HEK293 (cell line): ENCODE results near the gene SLC35A2.

Source experiments
- BCL11A ChIP-seq: fragments of 450-650 bp; formaldehyde crosslinking; IDR thresholded peaks from 2 replicates; pipeline ENCODE4 v1.5.1; 2016; ENCODE audit warnings: low read depth, missing biosample characterization, missing genetic modification characterization
- BCL6B ChIP-seq: fragments of 450-650 bp; formaldehyde crosslinking; IDR thresholded peaks from 2 replicates; pipeline ENCODE4 v1.5.1; 2017; ENCODE audit warnings: missing biosample characterization, missing genetic modification characterization
- FEZF1 ChIP-seq: fragments of 450-650 bp; formaldehyde crosslinking; IDR thresholded peaks from 2 replicates; pipeline ENCODE4 v1.5.1; 2016; ENCODE audit warnings: missing biosample characterization, missing genetic modification characterization
- GLIS1 ChIP-seq: fragments of 450-650 bp; formaldehyde crosslinking; IDR thresholded peaks from 2 replicates; pipeline ENCODE4 v1.5.1; 2016; ENCODE audit warnings: missing biosample characterization, missing genetic modification characterization
- GLIS2 ChIP-seq: fragments of 450-650 bp; formaldehyde crosslinking; IDR thresholded peaks from 2 replicates; pipeline ENCODE4 v1.5.1; 2016; ENCODE audit warnings: missing biosample characterization, missing genetic modification characterization
- HOXA7 ChIP-seq: sonication (generic); formaldehyde crosslinking; IDR thresholded peaks from 2 replicates; pipeline ENCODE4 v1.8.1; 2022; ENCODE audit warnings: missing genetic modification reagents, borderline replicate concordance
- IKZF3 ChIP-seq: fragments of 450-650 bp; IDR thresholded peaks from 2 replicates; pipeline ENCODE4 v1.5.0; 2018; ENCODE audit warnings: missing biosample characterization, mild to moderate bottlenecking, missing genetic modification characterization, moderate library complexity
- KLF10 ChIP-seq: fragments of 450-650 bp; IDR thresholded peaks from 2 replicates; pipeline ENCODE4 v1.5.1; 2018; ENCODE audit warnings: missing biosample characterization, mild to moderate bottlenecking, missing genetic modification characterization
- SCRT2 ChIP-seq: fragments of 450-650 bp; formaldehyde crosslinking; IDR thresholded peaks from 2 replicates; pipeline ENCODE4 v1.5.1; 2016; ENCODE audit warnings: missing biosample characterization, missing genetic modification characterization
- SP7 ChIP-seq: fragments of 450-650 bp; formaldehyde crosslinking; IDR thresholded peaks from 2 replicates; pipeline ENCODE4 v1.5.1; 2016; ENCODE audit warnings: missing biosample characterization, missing genetic modification characterization
- TCF7L2 ChIP-seq: IDR thresholded peaks from 2 replicates; pipeline ENCODE4 v1.6.1; 2011; ENCODE audit warnings: low read depth, mild to moderate bottlenecking, inconsistent platforms, low read length, moderate library complexity, borderline replicate concordance
- ZBTB7A ChIP-seq: fragments of 450-650 bp; formaldehyde crosslinking; IDR thresholded peaks from 2 replicates; pipeline ENCODE4 v1.5.1; 2016; ENCODE audit warnings: low read depth, missing biosample characterization, missing genetic modification characterization
- ZBTB8A ChIP-seq: fragments of 450-650 bp; formaldehyde crosslinking; IDR thresholded peaks from 2 replicates; pipeline ENCODE4 v1.5.1; 2016; ENCODE audit warnings: missing biosample characterization, missing genetic modification characterization
- ZFP3 ChIP-seq: fragments of 450-650 bp; formaldehyde crosslinking; IDR thresholded peaks from 2 replicates; pipeline ENCODE4 v1.5.1; 2016; ENCODE audit warnings: low read depth, missing biosample characterization, missing genetic modification characterization
- ZNF112 ChIP-seq: fragments of 450-650 bp; formaldehyde crosslinking; IDR thresholded peaks from 2 replicates; pipeline ENCODE4 v1.5.0; 2017; ENCODE audit warnings: missing biosample characterization, missing genetic modification characterization
- ZNF114 ChIP-seq: fragments of 450-650 bp; formaldehyde crosslinking; IDR thresholded peaks from 2 replicates; pipeline ENCODE4 v1.5.0; 2017; ENCODE audit warnings: missing biosample characterization, missing genetic modification characterization
- ZNF121 ChIP-seq: fragments of 450-650 bp; formaldehyde crosslinking; IDR thresholded peaks from 2 replicates; pipeline ENCODE4 v1.5.1; 2016; ENCODE audit warnings: missing biosample characterization, missing genetic modification characterization
- ZNF140 ChIP-seq: fragments of 450-650 bp; formaldehyde crosslinking; IDR thresholded peaks from 2 replicates; pipeline ENCODE4 v1.5.1; 2016; ENCODE audit warnings: missing biosample characterization, missing genetic modification characterization
- ZNF157 ChIP-seq: fragments of 450-650 bp; formaldehyde crosslinking; IDR thresholded peaks from 2 replicates; pipeline ENCODE4 v1.5.1; 2016; ENCODE audit warnings: missing biosample characterization, missing genetic modification characterization
- ZNF23 ChIP-seq: fragments of 450-650 bp; formaldehyde crosslinking; IDR thresholded peaks from 2 replicates; pipeline ENCODE4 v1.5.1; 2016; ENCODE audit warnings: missing biosample characterization, missing genetic modification characterization, borderline replicate concordance
- ZNF239 ChIP-seq: fragments of 450-650 bp; formaldehyde crosslinking; IDR thresholded peaks from 2 replicates; pipeline ENCODE4 v1.5.1; 2016; ENCODE audit warnings: missing biosample characterization, missing genetic modification characterization
- ZNF311 ChIP-seq: fragments of 450-650 bp; formaldehyde crosslinking; IDR thresholded peaks from 2 replicates; pipeline ENCODE4 v1.5.1; 2017; ENCODE audit warnings: missing biosample characterization, missing genetic modification characterization, borderline replicate concordance
- ZNF354C ChIP-seq: fragments of 450-650 bp; formaldehyde crosslinking; IDR thresholded peaks from 2 replicates; pipeline ENCODE4 v1.5.1; 2016; ENCODE audit warnings: missing biosample characterization, missing genetic modification characterization, low read depth, borderline replicate concordance
- ZNF561 ChIP-seq: fragments of 450-650 bp; IDR thresholded peaks from 2 replicates; pipeline ENCODE4 v1.5.1; 2018; ENCODE audit warnings: missing biosample characterization, missing genetic modification characterization, borderline replicate concordance
- ZNF624 ChIP-seq: fragments of 450-650 bp; formaldehyde crosslinking; IDR thresholded peaks from 2 replicates; pipeline ENCODE4 v1.5.1; 2017; ENCODE audit warnings: missing biosample characterization, missing genetic modification characterization
- ZNF658 ChIP-seq: fragments of 450-650 bp; formaldehyde crosslinking; IDR thresholded peaks from 2 replicates; pipeline ENCODE4; 2016; ENCODE audit warnings: missing biosample characterization, missing genetic modification characterization
- ZNF660 ChIP-seq: fragments of 450-650 bp; IDR thresholded peaks from 2 replicates; pipeline ENCODE4 v1.5.1; 2018; ENCODE audit warnings: missing biosample characterization, mild to moderate bottlenecking, missing genetic modification characterization
- ZNF701 ChIP-seq: fragments of 450-650 bp; formaldehyde crosslinking; IDR thresholded peaks from 2 replicates; pipeline ENCODE4 v1.5.1; 2016; ENCODE audit warnings: missing biosample characterization, missing genetic modification characterization
- ZNF785 ChIP-seq: fragments of 450-650 bp; formaldehyde crosslinking; IDR thresholded peaks from 2 replicates; pipeline ENCODE4 v1.5.1; 2016; ENCODE audit warnings: missing biosample characterization, missing genetic modification characterization
- ZSCAN16 ChIP-seq: fragments of 450-650 bp; formaldehyde crosslinking; IDR thresholded peaks from 2 replicates; pipeline ENCODE4 v1.5.1; 2016; ENCODE audit warnings: missing biosample characterization, missing genetic modification characterization
- TF ChIP-seq, protein P1 (sequence below): fragments of 450-650 bp; formaldehyde crosslinking; IDR thresholded peaks from 2 replicates; pipeline ENCODE4 v1.5.1; 2016; ENCODE audit warnings: missing biosample characterization, missing genetic modification characterization
- TF ChIP-seq, protein P2 (sequence below): fragments of 450-650 bp; formaldehyde crosslinking; IDR thresholded peaks from 2 replicates; pipeline ENCODE4 v1.5.1; 2016; ENCODE audit warnings: missing biosample characterization, missing genetic modification characterization
- TF ChIP-seq, protein P3 (sequence below): fragments of 450-650 bp; formaldehyde crosslinking; IDR thresholded peaks from 2 replicates; pipeline ENCODE4 v1.5.1; 2016; ENCODE audit warnings: missing biosample characterization, missing genetic modification characterization, borderline replicate concordance

SLC35A2 gene

GRCh38 chrX:48897625-48898306 lies 13.7 kb downstream of the SLC35A2 start, which contains the start of the genes PQBP1 and TIMM17B (continued):
- no peak for TF ChIP-seq IKZF3 (tag by site-specific recombination)
- TF ChIP-seq GLIS2 (tag by site-specific recombination): peak; percentile 80
- no peak for TF ChIP-seq BCL11A (tag by site-specific recombination)
- no peak for TF ChIP-seq ZNF121 (tag by site-specific recombination)
- no peak for TF ChIP-seq ZNF354C (tag by site-specific recombination)
- TF ChIP-seq ZFP3 (tag by site-specific recombination): no peak
- TF ChIP-seq HOXA7: no peak
- peak; percentile 1 for TF ChIP-seq GLIS1 (tag by site-specific recombination)
- TF ChIP-seq FEZF1 (tag by site-specific recombination): peak; percentile 56; the same call in 1 of the 2 replicates
- TF ChIP-seq, protein P1, sequence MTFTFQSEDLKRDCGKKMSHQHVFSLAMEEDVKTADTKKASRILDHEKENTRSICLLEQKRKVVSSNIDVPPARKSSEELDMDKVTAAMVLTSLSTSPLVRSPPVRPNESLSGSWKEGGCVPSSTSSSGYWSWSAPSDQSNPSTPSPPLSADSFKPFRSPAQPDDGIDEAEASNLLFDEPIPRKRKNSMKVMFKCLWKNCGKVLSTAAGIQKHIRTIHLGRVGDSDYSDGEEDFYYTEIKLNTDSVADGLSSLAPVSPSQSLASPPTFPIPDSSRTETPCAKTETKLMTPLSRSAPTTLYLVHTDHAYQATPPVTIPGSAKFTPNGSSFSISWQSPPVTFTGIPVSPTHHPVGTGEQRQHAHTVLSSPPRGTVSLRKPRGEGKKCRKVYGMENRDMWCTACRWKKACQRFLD (tag by site-specific recombination): no peak
- TF ChIP-seq ZSCAN16 (tag by site-specific recombination): no peak
- TF ChIP-seq ZNF658: no peak
- TF ChIP-seq KLF10: no peak; the same call in 1 of the 2 replicates
- 0 out of 2 replicates have a peak, but pooled peaks have one; percentile 55 for TF ChIP-seq ZBTB7A (tag by site-specific recombination)
- peak; percentile 51; the same call in 1 of the 2 replicates for TF ChIP-seq ZNF140
- no peak for TF ChIP-seq BCL6B (tag by site-specific recombination)
- TF ChIP-seq, protein P2, sequence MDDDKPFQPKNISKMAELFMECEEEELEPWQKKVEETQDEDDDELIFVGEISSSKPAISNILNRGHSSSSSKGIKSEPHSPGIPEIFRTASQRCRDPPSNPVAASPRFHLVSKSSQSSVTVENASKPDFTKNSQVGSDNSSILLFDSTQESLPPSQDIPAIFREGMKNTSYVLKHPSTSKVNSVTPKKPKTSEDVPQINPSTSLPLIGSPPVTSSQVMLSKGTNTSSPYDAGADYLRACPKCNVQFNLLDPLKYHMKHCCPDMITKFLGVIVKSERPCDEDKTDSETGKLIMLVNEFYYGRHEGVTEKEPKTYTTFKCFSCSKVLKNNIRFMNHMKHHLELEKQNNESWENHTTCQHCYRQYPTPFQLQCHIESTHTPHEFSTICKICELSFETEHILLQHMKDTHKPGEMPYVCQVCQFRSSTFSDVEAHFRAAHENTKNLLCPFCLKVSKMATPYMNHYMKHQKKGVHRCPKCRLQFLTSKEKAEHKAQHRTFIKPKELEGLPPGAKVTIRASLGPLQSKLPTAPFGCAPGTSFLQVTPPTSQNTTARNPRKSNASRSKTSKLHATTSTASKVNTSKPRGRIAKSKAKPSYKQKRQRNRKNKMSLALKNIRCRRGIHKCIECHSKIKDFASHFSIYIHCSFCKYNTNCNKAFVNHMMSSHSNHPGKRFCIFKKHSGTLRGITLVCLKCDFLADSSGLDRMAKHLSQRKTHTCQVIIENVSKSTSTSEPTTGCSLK: no peak
- no peak for TF ChIP-seq ZNF112 (tag by site-specific recombination)
- TF ChIP-seq ZNF561 (tag by site-specific recombination): no peak; the same call in 1 of the 2 replicates
- TF ChIP-seq TCF7L2: peak; percentile 52; the same call in 1 of the 2 replicates
- TF ChIP-seq SCRT2 (tag by site-specific recombination): no peak
- no peak for TF ChIP-seq ZBTB8A (tag by site-specific recombination)
- TF ChIP-seq ZNF311: no peak
- TF ChIP-seq, protein P3, sequence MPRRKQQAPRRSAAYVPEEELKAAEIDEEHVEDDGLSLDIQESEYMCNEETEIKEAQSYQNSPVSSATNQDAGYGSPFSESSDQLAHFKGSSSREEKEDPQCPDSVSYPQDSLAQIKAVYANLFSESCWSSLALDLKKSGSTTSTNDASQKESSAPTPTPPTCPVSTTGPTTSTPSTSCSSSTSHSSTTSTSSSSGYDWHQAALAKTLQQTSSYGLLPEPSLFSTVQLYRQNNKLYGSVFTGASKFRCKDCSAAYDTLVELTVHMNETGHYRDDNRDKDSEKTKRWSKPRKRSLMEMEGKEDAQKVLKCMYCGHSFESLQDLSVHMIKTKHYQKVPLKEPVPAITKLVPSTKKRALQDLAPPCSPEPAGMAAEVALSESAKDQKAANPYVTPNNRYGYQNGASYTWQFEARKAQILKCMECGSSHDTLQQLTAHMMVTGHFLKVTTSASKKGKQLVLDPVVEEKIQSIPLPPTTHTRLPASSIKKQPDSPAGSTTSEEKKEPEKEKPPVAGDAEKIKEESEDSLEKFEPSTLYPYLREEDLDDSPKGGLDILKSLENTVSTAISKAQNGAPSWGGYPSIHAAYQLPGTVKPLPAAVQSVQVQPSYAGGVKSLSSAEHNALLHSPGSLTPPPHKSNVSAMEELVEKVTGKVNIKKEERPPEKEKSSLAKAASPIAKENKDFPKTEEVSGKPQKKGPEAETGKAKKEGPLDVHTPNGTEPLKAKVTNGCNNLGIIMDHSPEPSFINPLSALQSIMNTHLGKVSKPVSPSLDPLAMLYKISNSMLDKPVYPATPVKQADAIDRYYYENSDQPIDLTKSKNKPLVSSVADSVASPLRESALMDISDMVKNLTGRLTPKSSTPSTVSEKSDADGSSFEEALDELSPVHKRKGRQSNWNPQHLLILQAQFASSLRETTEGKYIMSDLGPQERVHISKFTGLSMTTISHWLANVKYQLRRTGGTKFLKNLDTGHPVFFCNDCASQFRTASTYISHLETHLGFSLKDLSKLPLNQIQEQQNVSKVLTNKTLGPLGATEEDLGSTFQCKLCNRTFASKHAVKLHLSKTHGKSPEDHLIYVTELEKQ: 0 out of 2 replicates have a peak, but pooled peaks have one; percentile 17
- TF ChIP-seq ZNF624 (tag by site-specific recombination): no peak
- no peak for TF ChIP-seq ZNF23 (tag by site-specific recombination)
- peak; percentile 81 for TF ChIP-seq SP7 (tag by site-specific recombination)
- TF ChIP-seq ZNF157 (tag by site-specific recombination): no peak
- TF ChIP-seq ZNF239 (tag by site-specific recombination): no peak
- no peak for TF ChIP-seq ZNF701 (tag by site-specific recombination)
- TF ChIP-seq ZNF785 (tag by site-specific recombination): 0 out of 2 replicates have a peak, but pooled peaks have one; percentile 43
- no peak for TF ChIP-seq ZNF114
- TF ChIP-seq ZNF660 (tag by site-specific recombination): 0 out of 2 replicates have a peak, but pooled peaks have one; percentile 59
